ENCODE results near the gene GNS. TPM values are rescaled to one million over a fixed set of nuclear protein-coding genes. Genes with fewer than 3 reads are reported as not detected.

GNS gene
- total RNA-seq, 1 donor from 2014 or later: 199 TPM

DNA sequence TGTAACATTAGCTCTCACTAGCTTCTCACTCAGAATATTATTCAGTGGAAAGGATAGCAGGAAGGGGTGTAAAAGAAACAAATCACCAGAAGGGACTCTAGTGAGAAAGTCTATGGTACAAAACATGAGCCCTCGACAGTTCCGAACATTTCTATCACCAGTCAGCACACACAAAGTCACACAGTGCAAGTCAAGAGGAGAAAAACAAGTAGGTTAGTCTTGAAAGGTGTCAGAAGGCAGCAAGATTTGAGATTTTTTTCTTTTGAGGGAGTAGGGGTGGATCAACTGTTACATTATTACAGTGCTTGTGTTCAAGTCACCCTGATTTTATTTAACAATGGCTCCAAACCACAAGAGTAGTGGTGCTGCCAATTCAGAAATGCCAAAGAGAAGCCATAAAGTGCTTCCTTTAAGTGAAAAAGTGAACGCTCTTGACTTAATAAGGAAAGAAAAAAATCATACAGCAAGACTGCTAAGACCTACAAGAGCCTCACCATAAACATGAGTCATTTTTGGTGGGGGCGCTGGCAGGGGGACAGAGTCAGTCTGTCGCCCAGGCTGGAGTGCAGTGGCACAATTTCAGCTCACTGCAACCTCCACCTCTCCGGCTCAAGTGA lies 42.3 kb downstream of the GNS start:
- ATAC-seq (no peak), DNase-seq (no peak)
- Histone ChIP-seq H3K4me3 (no peak overlapping the region), H3K4me1 (no peaks in the 10 kb centered on the region), H3K27me3 (ENCODE audit: low read depth) (no peaks in the 10 kb centered on the region), H3K36me3 (peaks cover 99% of the 10 kb centered on the region), H3K27ac (no peak overlapping the region), H3K9me3 (no peaks in the 10 kb centered on the region)
- intact Hi-C loops (cut with DNase I): no loop called here
- TF ChIP-seq, protein P1, sequence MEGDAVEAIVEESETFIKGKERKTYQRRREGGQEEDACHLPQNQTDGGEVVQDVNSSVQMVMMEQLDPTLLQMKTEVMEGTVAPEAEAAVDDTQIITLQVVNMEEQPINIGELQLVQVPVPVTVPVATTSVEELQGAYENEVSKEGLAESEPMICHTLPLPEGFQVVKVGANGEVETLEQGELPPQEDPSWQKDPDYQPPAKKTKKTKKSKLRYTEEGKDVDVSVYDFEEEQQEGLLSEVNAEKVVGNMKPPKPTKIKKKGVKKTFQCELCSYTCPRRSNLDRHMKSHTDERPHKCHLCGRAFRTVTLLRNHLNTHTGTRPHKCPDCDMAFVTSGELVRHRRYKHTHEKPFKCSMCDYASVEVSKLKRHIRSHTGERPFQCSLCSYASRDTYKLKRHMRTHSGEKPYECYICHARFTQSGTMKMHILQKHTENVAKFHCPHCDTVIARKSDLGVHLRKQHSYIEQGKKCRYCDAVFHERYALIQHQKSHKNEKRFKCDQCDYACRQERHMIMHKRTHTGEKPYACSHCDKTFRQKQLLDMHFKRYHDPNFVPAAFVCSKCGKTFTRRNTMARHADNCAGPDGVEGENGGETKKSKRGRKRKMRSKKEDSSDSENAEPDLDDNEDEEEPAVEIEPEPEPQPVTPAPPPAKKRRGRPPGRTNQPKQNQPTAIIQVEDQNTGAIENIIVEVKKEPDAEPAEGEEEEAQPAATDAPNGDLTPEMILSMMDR (IDR thresholded peaks at IDR 0.05): no peak

DNA sequence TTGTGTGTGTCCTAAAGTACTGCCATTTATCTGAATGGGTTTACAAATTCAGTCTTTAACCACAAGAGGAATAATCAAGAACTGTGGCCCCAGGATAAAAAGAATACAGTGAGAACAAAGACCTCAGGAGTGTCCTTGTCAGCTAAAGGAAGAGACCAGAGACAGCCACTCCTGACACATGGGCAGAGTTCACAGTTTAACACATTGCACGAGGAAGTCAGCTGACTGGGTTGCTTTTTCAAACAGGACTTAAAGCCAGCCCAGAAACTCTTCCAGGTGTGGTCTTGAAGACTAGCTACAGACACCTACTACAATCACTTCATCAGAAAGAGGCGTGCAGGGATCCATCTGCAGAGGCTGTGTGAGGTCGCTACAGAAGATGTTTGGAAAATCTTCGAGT lies 42.8 kb downstream of the GNS start:
- ATAC-seq (no peak), DNase-seq (no peak)
- H3K4me3 ChIP-seq: no peak overlapping the region
- TF ChIP-seq, protein P1 (IDR thresholded peaks at IDR 0.05): no peak
- peaks cover 93% of the 10 kb centered on the region for H3K36me3 ChIP-seq
- intact Hi-C loops (cut with DNase I): no loop called here
- no peaks in the 10 kb centered on the region for H3K9me3 ChIP-seq
- H3K27ac ChIP-seq: no peak overlapping the region
- H3K27me3 ChIP-seq (ENCODE audit: low read depth): no peaks in the 10 kb centered on the region
- H3K4me1 ChIP-seq: no peaks in the 10 kb centered on the region

DNA sequence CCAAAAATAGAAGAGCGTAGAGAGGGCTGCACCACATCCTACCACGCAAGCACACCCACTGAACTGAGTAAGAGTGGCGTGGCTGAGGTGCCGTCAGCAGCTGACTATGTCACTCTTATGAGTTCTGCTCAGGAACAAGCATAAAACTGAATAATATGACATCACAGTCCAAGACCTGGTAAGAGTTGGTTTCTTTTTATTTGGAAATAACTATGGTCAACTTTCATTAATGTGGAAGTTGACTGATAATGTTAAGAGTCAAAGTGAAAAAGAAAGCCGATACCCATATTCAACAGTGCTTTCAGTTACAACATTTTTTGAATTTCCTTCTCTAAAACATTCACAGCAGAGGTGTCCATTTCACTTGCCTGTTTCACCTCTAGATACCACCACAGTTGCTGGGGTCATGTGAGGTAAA lies 44.6 kb downstream of the GNS start:
- intact Hi-C loops (cut with DNase I): no loop called here
- H3K36me3 ChIP-seq: peaks cover 79% of the 10 kb centered on the region
- H3K9me3 ChIP-seq: no peaks in the 10 kb centered on the region
- no peak overlapping the region for H3K4me3 ChIP-seq
- H3K4me1 ChIP-seq: no peaks in the 10 kb centered on the region
- H3K27ac ChIP-seq: no peak overlapping the region
- DNase-seq: no peak
- ATAC-seq: peak; percentile 62 to 68
- H3K27me3 ChIP-seq (ENCODE audit: low read depth): no peaks in the 10 kb centered on the region
- TF ChIP-seq, protein P1 (IDR thresholded peaks at IDR 0.05): no peak

DNA sequence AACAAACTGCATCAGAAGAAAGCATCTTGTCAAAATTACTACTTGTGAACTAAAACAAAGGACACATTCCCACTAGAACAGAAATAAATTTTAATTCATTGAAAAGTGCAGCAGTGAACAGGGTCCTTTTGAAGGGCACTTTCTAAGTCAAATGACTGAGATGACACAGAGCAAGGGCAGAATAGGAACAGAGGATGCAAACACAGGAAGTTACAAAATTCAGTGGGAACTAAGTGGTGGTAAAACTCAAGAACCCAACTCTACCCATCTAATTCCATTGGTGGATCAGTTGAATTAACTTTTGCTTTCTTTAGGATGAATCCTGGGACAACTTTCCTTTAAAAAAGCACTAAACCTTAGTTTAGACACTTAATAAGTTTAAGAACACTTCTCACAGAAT lies 45.8 kb downstream of the GNS start:
- ATAC-seq: no peak

DNA sequence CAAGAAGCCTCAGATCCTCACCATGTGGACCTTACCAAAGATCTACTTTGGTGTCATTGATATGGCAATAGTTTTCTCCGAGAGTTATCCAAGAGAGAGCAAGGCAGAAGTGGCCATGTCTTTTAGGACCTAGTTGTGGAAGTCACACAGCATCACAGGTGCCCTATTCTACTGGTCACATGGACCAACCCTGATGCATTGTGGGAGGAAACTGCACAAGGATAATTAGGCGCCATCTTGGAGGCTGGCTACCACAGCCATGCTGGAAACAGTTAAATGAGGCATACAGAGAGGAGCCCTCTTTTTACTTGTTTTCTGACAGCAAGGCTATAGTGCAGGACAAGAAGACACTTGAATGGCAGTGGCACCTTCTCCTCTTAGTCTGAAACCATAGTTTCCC lies 49.8 kb downstream of the GNS start:
- Histone ChIP-seq H3K27ac (no peak overlapping the region), H3K9me3 (no peaks in the 10 kb centered on the region), H3K4me3 (no peak overlapping the region), H3K36me3 (peaks cover 29% of the 10 kb centered on the region), H3K4me1 (no peaks in the 10 kb centered on the region), H3K27me3 (ENCODE audit: low read depth) (no peaks in the 10 kb centered on the region)
- ATAC-seq: no peak
- intact Hi-C loops (cut with DNase I): no loop called here
- no peak for DNase-seq
- TF ChIP-seq, protein P1 (IDR thresholded peaks at IDR 0.05): no peak

More for the DNA sequence above, 45.8 kb downstream of the GNS start:
- H3K4me1 ChIP-seq: no peaks in the 10 kb centered on the region
- no peak overlapping the region for H3K4me3 ChIP-seq
- intact Hi-C loops (cut with DNase I): no loop called here
- H3K27ac ChIP-seq: no peak overlapping the region
- no peak for DNase-seq
- peaks cover 67% of the 10 kb centered on the region for H3K36me3 ChIP-seq
- H3K27me3 ChIP-seq (ENCODE audit: low read depth): no peaks in the 10 kb centered on the region
- no peaks in the 10 kb centered on the region for H3K9me3 ChIP-seq
- TF ChIP-seq, protein P1 (IDR thresholded peaks at IDR 0.05): no peak

Data from lower lobe of right lung (tissue), 2 donors.